ENCODE results near the gene TBCEL.
"Not testable (repeated sequence)": the region's sequence is repeated elsewhere in the genome, so short reads cannot be mapped to it uniquely, and the experiment has no call there.

Gene TBCEL

GRCh38 chr11:121004206-121004840, 19.6 kb upstream of the TBCEL start:
- H3K4me3 Mint-ChIP-seq: no peak overlapping the region
- H3K4me1 Mint-ChIP-seq (ENCODE audit: low read depth): no peaks in the 10 kb centered on the region
- peaks cover 17% of the 10 kb centered on the region for H3K27me3 Mint-ChIP-seq (ENCODE audit: low read depth)
- H3K27ac Mint-ChIP-seq: no peak overlapping the region
- H3K9me3 Mint-ChIP-seq: peaks cover 19% of the 10 kb centered on the region
- no peaks in the 10 kb centered on the region for H3K36me3 Mint-ChIP-seq (ENCODE audit: low read depth)

- peaks cover 24% of the 10 kb centered on the region for H3K27me3 Mint-ChIP-seq (ENCODE audit: low read depth)
- no peak overlapping the region for H3K4me3 Mint-ChIP-seq
- no peak overlapping the region for H3K27ac Mint-ChIP-seq
- H3K9me3 Mint-ChIP-seq: peaks cover 19% of the 10 kb centered on the region
- H3K36me3 Mint-ChIP-seq (ENCODE audit: low read depth): no peaks in the 10 kb centered on the region
- H3K4me1 Mint-ChIP-seq (ENCODE audit: low read depth): no peaks in the 10 kb centered on the region
Measured at GRCh38 chr11:121006922-121007321, 17.0 kb upstream of the TBCEL start.

- peaks cover 19% of the 10 kb centered on the region for H3K9me3 Mint-ChIP-seq
- no peaks in the 10 kb centered on the region for H3K4me1 Mint-ChIP-seq (ENCODE audit: low read depth)
- H3K36me3 Mint-ChIP-seq (ENCODE audit: low read depth): no peaks in the 10 kb centered on the region
- no peak overlapping the region for H3K4me3 Mint-ChIP-seq
- peaks cover 25% of the 10 kb centered on the region for H3K27me3 Mint-ChIP-seq (ENCODE audit: low read depth)
- no peak overlapping the region for H3K27ac Mint-ChIP-seq
Measured at GRCh38 chr11:121008551-121008950, 15.4 kb upstream of the TBCEL start.

GRCh38 chr11:121012091-121012490, 11.8 kb upstream of the TBCEL start:
- Mint-ChIP-seq H3K27ac (no peak overlapping the region), H3K4me3 (no peak overlapping the region), H3K4me1 (ENCODE audit: low read depth) (no peaks in the 10 kb centered on the region), H3K36me3 (ENCODE audit: low read depth) (no peaks in the 10 kb centered on the region), H3K9me3 (peaks cover 2% of the 10 kb centered on the region), H3K27me3 (ENCODE audit: low read depth) (peaks cover 32% of the 10 kb centered on the region)

GRCh38 chr11:121018746-121019145, 5.2 kb upstream of the TBCEL start:
- no peak overlapping the region for H3K27ac Mint-ChIP-seq
- no peaks in the 10 kb centered on the region for H3K9me3 Mint-ChIP-seq
- H3K36me3 Mint-ChIP-seq (ENCODE audit: low read depth): no peaks in the 10 kb centered on the region
- peaks cover 32% of the 10 kb centered on the region for H3K27me3 Mint-ChIP-seq (ENCODE audit: low read depth)
- H3K4me3 Mint-ChIP-seq: no peak overlapping the region
- H3K4me1 Mint-ChIP-seq (ENCODE audit: low read depth): no peaks in the 10 kb centered on the region

GRCh38 chr11:121021718-121022117, 2.2 kb upstream of the TBCEL start:
- H3K27me3 Mint-ChIP-seq (ENCODE audit: low read depth): peaks cover 26% of the 10 kb centered on the region
- H3K27ac Mint-ChIP-seq; H3K4me3 Mint-ChIP-seq; H3K9me3 Mint-ChIP-seq; H3K36me3 Mint-ChIP-seq (ENCODE audit: low read depth): not testable (repeated sequence)
- peaks cover 11% of the 10 kb centered on the region for H3K4me1 Mint-ChIP-seq (ENCODE audit: low read depth)

GRCh38 chr11:121024989-121025388, 1.1 kb downstream of the TBCEL start:
- H3K4me3 Mint-ChIP-seq: peak overlapping the region; percentile 77
- peaks cover 7% of the 10 kb centered on the region for H3K27me3 Mint-ChIP-seq (ENCODE audit: low read depth)
- H3K9me3 Mint-ChIP-seq: no peaks in the 10 kb centered on the region
- H3K36me3 Mint-ChIP-seq (ENCODE audit: low read depth): peaks cover 2% of the 10 kb centered on the region
- peak overlapping the region; percentile 69 for H3K27ac Mint-ChIP-seq
- peaks cover 14% of the 10 kb centered on the region for H3K4me1 Mint-ChIP-seq (ENCODE audit: low read depth)

- Mint-ChIP-seq H3K4me3 (no peak overlapping the region), H3K36me3 (ENCODE audit: low read depth) (peaks cover 2% of the 10 kb centered on the region), H3K27me3 (ENCODE audit: low read depth) (peaks cover 4% of the 10 kb centered on the region), H3K9me3 (no peaks in the 10 kb centered on the region), H3K4me1 (ENCODE audit: low read depth) (peaks cover 19% of the 10 kb centered on the region), H3K27ac (no peak overlapping the region)
Measured at GRCh38 chr11:121029153-121029552, 5.3 kb downstream of the TBCEL start.

GRCh38 chr11:121029813-121030445, 6.0 kb downstream of the TBCEL start:
- H3K9me3 Mint-ChIP-seq: no peaks in the 10 kb centered on the region
- no peak overlapping the region for H3K27ac Mint-ChIP-seq
- peaks cover 4% of the 10 kb centered on the region for H3K27me3 Mint-ChIP-seq (ENCODE audit: low read depth)
- H3K4me3 Mint-ChIP-seq: no peak overlapping the region
- H3K36me3 Mint-ChIP-seq (ENCODE audit: low read depth): peaks cover 2% of the 10 kb centered on the region
- peaks cover 14% of the 10 kb centered on the region for H3K4me1 Mint-ChIP-seq (ENCODE audit: low read depth)

- Mint-ChIP-seq H3K36me3 (ENCODE audit: low read depth) (peaks cover 4% of the 10 kb centered on the region), H3K27me3 (ENCODE audit: low read depth) (peaks cover 4% of the 10 kb centered on the region), H3K27ac (no peak overlapping the region), H3K4me1 (ENCODE audit: low read depth) (peaks cover 20% of the 10 kb centered on the region), H3K9me3 (no peaks in the 10 kb centered on the region), H3K4me3 (no peak overlapping the region)
Measured at GRCh38 chr11:121031167-121031566, 7.3 kb downstream of the TBCEL start.

- not testable (repeated sequence) for H3K36me3 Mint-ChIP-seq (ENCODE audit: low read depth); H3K27me3 Mint-ChIP-seq (ENCODE audit: low read depth); H3K9me3 Mint-ChIP-seq; H3K27ac Mint-ChIP-seq; H3K4me3 Mint-ChIP-seq
- H3K4me1 Mint-ChIP-seq (ENCODE audit: low read depth): peaks cover 24% of the 10 kb centered on the region
Measured at GRCh38 chr11:121031648-121032047, 7.7 kb downstream of the TBCEL start.

- no peak overlapping the region for H3K4me3 Mint-ChIP-seq
- peaks cover 4% of the 10 kb centered on the region for H3K36me3 Mint-ChIP-seq (ENCODE audit: low read depth)
- H3K4me1 Mint-ChIP-seq (ENCODE audit: low read depth): peaks cover 28% of the 10 kb centered on the region
- H3K9me3 Mint-ChIP-seq: no peaks in the 10 kb centered on the region
- H3K27me3 Mint-ChIP-seq (ENCODE audit: low read depth): peaks cover 4% of the 10 kb centered on the region
- H3K27ac Mint-ChIP-seq: no peak overlapping the region
Measured at GRCh38 chr11:121032546-121032945, 8.6 kb downstream of the TBCEL start.

GRCh38 chr11:121033635-121034034, 9.7 kb downstream of the TBCEL start:
- Mint-ChIP-seq H3K27me3 (ENCODE audit: low read depth) (peaks cover 4% of the 10 kb centered on the region), H3K36me3 (ENCODE audit: low read depth) (peaks cover 4% of the 10 kb centered on the region), H3K9me3 (no peaks in the 10 kb centered on the region), H3K4me1 (ENCODE audit: low read depth) (peaks cover 29% of the 10 kb centered on the region), H3K4me3 (no peak overlapping the region), H3K27ac (no peak overlapping the region)

- Mint-ChIP-seq H3K27me3 (ENCODE audit: low read depth) (peaks cover 4% of the 10 kb centered on the region), H3K27ac (no peak overlapping the region), H3K9me3 (no peaks in the 10 kb centered on the region), H3K4me1 (ENCODE audit: low read depth) (peaks cover 27% of the 10 kb centered on the region), H3K36me3 (ENCODE audit: low read depth) (peaks cover 1% of the 10 kb centered on the region), H3K4me3 (no peak overlapping the region)
Measured at GRCh38 chr11:121035169-121035755, 11.4 kb downstream of the TBCEL start.

GRCh38 chr11:121035780-121036179, 11.9 kb downstream of the TBCEL start:
- H3K4me3 Mint-ChIP-seq: no peak overlapping the region
- H3K4me1 Mint-ChIP-seq (ENCODE audit: low read depth): peaks cover 25% of the 10 kb centered on the region
- H3K36me3 Mint-ChIP-seq (ENCODE audit: low read depth): peaks cover 1% of the 10 kb centered on the region
- H3K27me3 Mint-ChIP-seq (ENCODE audit: low read depth): peaks cover 4% of the 10 kb centered on the region
- no peaks in the 10 kb centered on the region for H3K9me3 Mint-ChIP-seq
- peak overlapping the region; percentile 53 for H3K27ac Mint-ChIP-seq

All from T-helper 1 cell treated with Interleukin-12 subunit alpha and Interleukin-12 subunit beta and Interleukin-4 antibody, amounts not matched to agents 30 μg/mL and 1 μg/mL, for 36 hours (primary cell).